ENCODE measurements around the gene ADAMTSL1. TPM values are rescaled to one million over a fixed set of nuclear protein-coding genes. Genes with fewer than 3 reads are reported as not detected.

Gene ADAMTSL1
- total and polyA plus RNA-seq, 2 donors (not counting 3 experiments of a cell fraction or from before 2014, with no cell fraction given), result 15.0 to 18.4 TPM

GRCh38 chr9:18466101-18466500 is 7.9 kb upstream of the ADAMTSL1 start:
- H3K27me3 ChIP-seq (ENCODE audit: control insufficient read depth in 2 of 2, insufficient read depth in 2 of 2, low read length in 2 of 2), result no peaks in the 10 kb centered on the region
- dilution Hi-C loops (cut with MboI; ENCODE audit: extremely low pct_ligation_motif_present, low sequenced_read_pairs), result no loop called here
- no peaks in the 10 kb centered on the region for H3K36me3 ChIP-seq (ENCODE audit: control insufficient read depth in 2 of 2, extremely low read depth in 1 of 2, insufficient read depth in 2 of 2, low read length in 2 of 2)
- TF ChIP-seq, protein P1, sequence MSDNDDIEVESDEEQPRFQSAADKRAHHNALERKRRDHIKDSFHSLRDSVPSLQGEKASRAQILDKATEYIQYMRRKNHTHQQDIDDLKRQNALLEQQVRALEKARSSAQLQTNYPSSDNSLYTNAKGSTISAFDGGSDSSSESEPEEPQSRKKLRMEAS (IDR thresholded peaks at IDR 0.05; ENCODE audit: insufficient read depth, insufficient read length), result no peak
- peak; percentile 26 for TF ChIP-seq GATA2 (IDR thresholded peaks at IDR 0.05; ENCODE audit: insufficient read depth, insufficient read length, low read depth, low read length)
- CTCF ChIA-PET, result no interaction called here
- no TSS peak for BruUV-seq (replicated peaks)
- DNase-seq (ENCODE audit: low read depth, low spot score), result peak; percentile 79
- H3K4me2 ChIP-seq (ENCODE audit: insufficient read depth, low read length), result peak overlapping the region; percentile 57
- H3K79me2 ChIP-seq (ENCODE audit: control insufficient read depth, insufficient read depth, low read length), result no peaks in the 10 kb centered on the region
- H3K27ac ChIP-seq (ENCODE audit: insufficient read depth, low read depth, low read length), result no peak overlapping the region
- no peak overlapping the region for H2AFZ ChIP-seq (ENCODE audit: low read depth, low read length)
- H3K4me3 ChIP-seq (replicated peaks in 1 of 3; ENCODE audit: insufficient read depth in 1 of 3, low read depth in 1 of 3, low read length in 3 of 3), result no peak overlapping the region
- no peaks in the 10 kb centered on the region for H4K20me1 ChIP-seq (replicated peaks; ENCODE audit: control insufficient read depth, extremely low read depth, insufficient read depth, low read length)
- FAIRE-seq, result peak; percentile 82
- H3K9me3 ChIP-seq (replicated peaks; ENCODE audit: control insufficient read depth, insufficient read depth, low read length), result no peaks in the 10 kb centered on the region
- H3K9ac ChIP-seq (replicated peaks; ENCODE audit: extremely low read depth, insufficient read depth, low read length), result no peak overlapping the region
- POLR2A ChIA-PET, result interaction anchor here (0.6 kb wide), 1 partner anchor 947 kb away, joined by 5 read pairs; no protein-coding TSS in a partner anchor
- H3K4me1 ChIP-seq (ENCODE audit: control insufficient read depth, extremely low read depth, insufficient read depth, low read length), result peaks cover 9% of the 10 kb centered on the region
- no peaks in the 10 kb centered on the region for H3K9me1 ChIP-seq (replicated peaks; ENCODE audit: control insufficient read depth, extremely low read depth, insufficient read depth, low read length)
- intact Hi-C loops (cut with micrococcal nuclease), result no loop called here

- no peak overlapping the region for H3K4me3 ChIP-seq (replicated peaks in 1 of 3; ENCODE audit: insufficient read depth in 1 of 3, low read depth in 1 of 3, low read length in 3 of 3)
- DNase-seq (ENCODE audit: low read depth, low spot score) (no peak), FAIRE-seq (no peak)
- TF ChIP-seq, protein P1 (IDR thresholded peaks at IDR 0.05; ENCODE audit: insufficient read depth, insufficient read length), result no peak
- no peak for TF ChIP-seq JUN (IDR thresholded peaks at IDR 0.05; ENCODE audit: borderline replicate concordance, insufficient read depth, insufficient read length, low read depth)
- TF ChIP-seq POLR2A (IDR thresholded peaks at IDR 0.05; ENCODE audit: low read depth, low read length), result no peak
- TF ChIP-seq, protein P2, sequence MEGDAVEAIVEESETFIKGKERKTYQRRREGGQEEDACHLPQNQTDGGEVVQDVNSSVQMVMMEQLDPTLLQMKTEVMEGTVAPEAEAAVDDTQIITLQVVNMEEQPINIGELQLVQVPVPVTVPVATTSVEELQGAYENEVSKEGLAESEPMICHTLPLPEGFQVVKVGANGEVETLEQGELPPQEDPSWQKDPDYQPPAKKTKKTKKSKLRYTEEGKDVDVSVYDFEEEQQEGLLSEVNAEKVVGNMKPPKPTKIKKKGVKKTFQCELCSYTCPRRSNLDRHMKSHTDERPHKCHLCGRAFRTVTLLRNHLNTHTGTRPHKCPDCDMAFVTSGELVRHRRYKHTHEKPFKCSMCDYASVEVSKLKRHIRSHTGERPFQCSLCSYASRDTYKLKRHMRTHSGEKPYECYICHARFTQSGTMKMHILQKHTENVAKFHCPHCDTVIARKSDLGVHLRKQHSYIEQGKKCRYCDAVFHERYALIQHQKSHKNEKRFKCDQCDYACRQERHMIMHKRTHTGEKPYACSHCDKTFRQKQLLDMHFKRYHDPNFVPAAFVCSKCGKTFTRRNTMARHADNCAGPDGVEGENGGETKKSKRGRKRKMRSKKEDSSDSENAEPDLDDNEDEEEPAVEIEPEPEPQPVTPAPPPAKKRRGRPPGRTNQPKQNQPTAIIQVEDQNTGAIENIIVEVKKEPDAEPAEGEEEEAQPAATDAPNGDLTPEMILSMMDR (IDR thresholded peaks at IDR 0.05; ENCODE audit: extremely low read depth in 1 of 2, insufficient read depth in 1 of 2, low read depth in 1 of 2, low read length in 2 of 2), result no peak
- no peak for TF ChIP-seq MYC (IDR thresholded peaks at IDR 0.05; ENCODE audit: low read depth, low read length)
- TF ChIP-seq POLR2AphosphoS5 (IDR thresholded peaks at IDR 0.05; ENCODE audit: insufficient read depth, low read depth, low read length), result no peak
- no peak for TF ChIP-seq FOS (IDR thresholded peaks at IDR 0.05; ENCODE audit: borderline replicate concordance, insufficient read depth, low read length)
- TF ChIP-seq EZH2 (IDR thresholded peaks at IDR 0.05; ENCODE audit: borderline replicate concordance, low read depth, low read length, severe bottlenecking), result no peak
- TF ChIP-seq GATA2 (IDR thresholded peaks at IDR 0.05; ENCODE audit: insufficient read depth, insufficient read length, low read depth, low read length), result no peak
- no peaks in the 10 kb centered on the region for H3K36me3 ChIP-seq (ENCODE audit: control insufficient read depth in 2 of 2, extremely low read depth in 1 of 2, insufficient read depth in 2 of 2, low read length in 2 of 2)
- intact Hi-C loops (cut with micrococcal nuclease) (no loop called here), dilution Hi-C loops (cut with MboI; ENCODE audit: extremely low pct_ligation_motif_present, low sequenced_read_pairs) (no loop called here)
- H3K9me1 ChIP-seq (replicated peaks; ENCODE audit: control insufficient read depth, extremely low read depth, insufficient read depth, low read length), result no peaks in the 10 kb centered on the region
- no peaks in the 10 kb centered on the region for H3K27me3 ChIP-seq (ENCODE audit: control insufficient read depth in 2 of 2, insufficient read depth in 2 of 2, low read length in 2 of 2)
- H3K27ac ChIP-seq (ENCODE audit: insufficient read depth, low read depth, low read length), result no peak overlapping the region
- BruUV-seq (replicated peaks), result no TSS peak
- H3K4me2 ChIP-seq (ENCODE audit: insufficient read depth, low read length), result no peak overlapping the region
- no peak overlapping the region for H2AFZ ChIP-seq (ENCODE audit: low read depth, low read length)
- H3K9me3 ChIP-seq (replicated peaks; ENCODE audit: control insufficient read depth, insufficient read depth, low read length), result no peaks in the 10 kb centered on the region
- ChIA-PET POLR2A (no interaction called here), CTCF (interaction anchor here (2.2 kb wide), 1 partner anchor 25 kb away, joined by 10 read pairs; no protein-coding TSS in a partner anchor)
- no peaks in the 10 kb centered on the region for H3K79me2 ChIP-seq (ENCODE audit: control insufficient read depth, insufficient read depth, low read length)
- peaks cover 14% of the 10 kb centered on the region for H3K4me1 ChIP-seq (ENCODE audit: control insufficient read depth, extremely low read depth, insufficient read depth, low read length)
- H3K9ac ChIP-seq (replicated peaks; ENCODE audit: extremely low read depth, insufficient read depth, low read length), result no peak overlapping the region
- H4K20me1 ChIP-seq (replicated peaks; ENCODE audit: control insufficient read depth, extremely low read depth, insufficient read depth, low read length), result no peaks in the 10 kb centered on the region
Observed at GRCh38 chr9:18467696-18468095, 6.3 kb upstream of the ADAMTSL1 start.
